HEK293T (cell line): ENCODE measurements around the gene JUNB.

Source experiments
- BHLHE40 ChIP-seq: fragments of 450-650 bp; IDR thresholded peaks from 2 replicates; pipeline ENCODE4 v1.6.1; 2016; ENCODE audit warnings: mild to moderate bottlenecking, moderate library complexity, borderline replicate concordance
- ELF4 ChIP-seq: fragments of 450-650 bp; IDR thresholded peaks from 2 replicates; pipeline ENCODE4 v1.6.1; 2017; ENCODE audit warnings: antibody characterized with exemption
- FOXA1 ChIP-seq: fragments of 450-650 bp; IDR thresholded peaks from 2 replicates; pipeline ENCODE4 v1.6.1; 2016; ENCODE audit warnings: mild to moderate bottlenecking
- FOXM1 ChIP-seq: fragments of 450-650 bp; IDR thresholded peaks from 2 replicates; pipeline ENCODE4 v1.6.1; 2017; ENCODE audit warnings: mild to moderate bottlenecking, borderline replicate concordance
- HDGF ChIP-seq: fragments of 450-650 bp; IDR thresholded peaks from 2 replicates; pipeline ENCODE4 v1.6.1; 2017; ENCODE audit warnings: antibody characterized with exemption, borderline replicate concordance
- L3MBTL2 ChIP-seq: fragments of 450-650 bp; conservative IDR thresholded peaks from 2 replicates; pipeline ENCODE4 v1.6.1; 2016; ENCODE audit warnings: mild to moderate bottlenecking
- SP1 ChIP-seq: fragments of 450-650 bp; IDR thresholded peaks from 2 replicates; pipeline ENCODE4 v1.6.1; 2017
- TARDBP ChIP-seq: fragments of 450-650 bp; IDR thresholded peaks from 2 replicates; pipeline ENCODE4 v1.6.1; 2016

DNA sequence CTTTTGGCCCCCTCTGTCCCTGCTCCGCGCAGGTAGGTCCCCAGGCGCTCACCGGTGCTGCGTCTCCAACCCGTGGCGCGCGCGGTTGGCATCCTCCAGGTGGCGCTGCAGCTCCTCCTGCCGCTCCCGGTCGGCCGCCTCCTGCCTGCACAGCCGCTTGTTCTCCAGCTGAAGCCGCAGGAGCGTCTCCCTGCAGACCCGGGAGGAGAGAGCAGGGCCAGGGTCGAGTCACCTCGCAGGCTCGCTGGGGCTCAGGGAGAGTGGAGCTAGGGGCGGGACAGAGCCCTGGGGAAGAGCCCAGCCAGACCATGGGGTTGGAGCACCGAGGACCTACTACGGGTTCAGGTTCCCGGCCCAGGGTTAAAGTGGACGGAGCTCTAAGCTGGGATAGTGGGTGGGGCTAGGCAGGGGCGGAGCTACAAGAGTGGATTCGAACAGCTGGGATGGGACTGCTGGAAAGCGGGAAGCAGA, 25.2 kb upstream of the JUNB start:
- no peak for TF ChIP-seq ELF4
- no peak for TF ChIP-seq SP1
- no peak for TF ChIP-seq HDGF
- no peak for TF ChIP-seq L3MBTL2
- no peak for TF ChIP-seq FOXA1
- TF ChIP-seq BHLHE40, result no peak
- TF ChIP-seq FOXM1, result no peak
- TF ChIP-seq TARDBP, result no peak
